ENCODE measurements around the gene OSCP1.
"Not testable (repeated sequence)": the region's sequence is repeated elsewhere in the genome, so short reads cannot be mapped to it uniquely, and the experiment has no call there.

The OSCP1 gene

GRCh38 chr1:36450270-36450918 lies at the start of gene OSCP1:
Gene OSCP1 (minus strand): TSS chr1:36450451. CDS start chr1:36450369, 82 bp downstream.
- DNase-seq (ENCODE audit: low read depth): peak; percentile 73

GRCh38 chr1:36497207-36497606 lies 47.0 kb upstream of the OSCP1 start:
- no peak for DNase-seq (ENCODE audit: low read depth)

GRCh38 chr1:36494971-36495370 lies 44.7 kb upstream of the OSCP1 start:
- no peak for DNase-seq (ENCODE audit: low read depth)

GRCh38 chr1:36493524-36493923 lies 43.3 kb upstream of the OSCP1 start:
- no peak for DNase-seq (ENCODE audit: low read depth)

- DNase-seq (ENCODE audit: low read depth): no peak
Observed at GRCh38 chr1:36492491-36492890, 42.2 kb upstream of the OSCP1 start.

GRCh38 chr1:36489258-36490051 lies 39.2 kb upstream of the OSCP1 start:
- not testable (repeated sequence) for DNase-seq (ENCODE audit: low read depth)

- DNase-seq (ENCODE audit: low read depth): no peak
Observed at GRCh38 chr1:36487906-36488305, 37.7 kb upstream of the OSCP1 start.

GRCh38 chr1:36487336-36487725 lies 37.1 kb upstream of the OSCP1 start:
- DNase-seq (ENCODE audit: low read depth): not testable (repeated sequence)

- no peak for DNase-seq (ENCODE audit: low read depth)
Observed at GRCh38 chr1:36486439-36487335, 36.4 kb upstream of the OSCP1 start.

- DNase-seq (ENCODE audit: low read depth): no peak
Observed at GRCh38 chr1:36486093-36486438, 35.8 kb upstream of the OSCP1 start.

- no peak for DNase-seq (ENCODE audit: low read depth)
Observed at GRCh38 chr1:36484099-36484498, 33.8 kb upstream of the OSCP1 start.

- no peak for DNase-seq (ENCODE audit: low read depth)
Observed at GRCh38 chr1:36482724-36483388, 32.6 kb upstream of the OSCP1 start, which contains the start of gene CSF3R. Gene CSF3R (minus strand): TSS chr1:36482913. CDS start chr1:36479496, 3,417 bp downstream.

GRCh38 chr1:36481771-36482723 lies 31.8 kb upstream of the OSCP1 start:
- no peak for DNase-seq (ENCODE audit: low read depth)

GRCh38 chr1:36481091-36481490 lies 30.8 kb upstream of the OSCP1 start:
- no peak for DNase-seq (ENCODE audit: low read depth)

GRCh38 chr1:36480161-36480560 lies 29.9 kb upstream of the OSCP1 start:
- DNase-seq (ENCODE audit: low read depth): no peak

- no peak for DNase-seq (ENCODE audit: low read depth)
Observed at GRCh38 chr1:36479505-36480051, 29.3 kb upstream of the OSCP1 start.

- not testable (repeated sequence) for DNase-seq (ENCODE audit: low read depth)
Observed at GRCh38 chr1:36477615-36478014, 27.4 kb upstream of the OSCP1 start.

GRCh38 chr1:36476945-36477344 lies 26.7 kb upstream of the OSCP1 start:
- no peak for DNase-seq (ENCODE audit: low read depth)

GRCh38 chr1:36475910-36476604 lies 25.8 kb upstream of the OSCP1 start:
- no peak for DNase-seq (ENCODE audit: low read depth)

GRCh38 chr1:36475341-36475740 lies 25.1 kb upstream of the OSCP1 start:
- DNase-seq (ENCODE audit: low read depth): no peak
